MM.1S (cell line): ENCODE measurements around the gene C21orf91.

Experiments used
- CTCF ChIP-seq: fragments of 300-600 bp; sonication (generic); IDR thresholded peaks from 2 replicates; pipeline ENCODE4 v1.5.1; 2016; ENCODE audit warnings: antibody characterized with exemption, low read length, mixed read lengths
- EZH2 ChIP-seq: fragments of 300-600 bp; sonication (generic); optimal IDR thresholded peaks from 2 replicates; pipeline ENCODE3; 2017; ENCODE audit warnings: low read depth, mild to moderate bottlenecking, antibody characterized with exemption, low read length, mixed read lengths
- EZH2phosphoT487 ChIP-seq: fragments of 300-600 bp; sonication (generic); IDR thresholded peaks from 2 replicates; pipeline ENCODE4 v1.6.1; 2018; ENCODE audit warnings: antibody characterized with exemption, low read length

- TF ChIP-seq CTCF (no peak), EZH2phosphoT487 (no peak), EZH2 (no peak)
These were observed 32.9 kb downstream of the C21orf91 start for GRCh38 chr21:17786071-17786850.
